SKM-1 treated with dmso at 0.1 percent for 144 hours (cell line): ENCODE data around the gene GRB10.
A peak's percentile ranks its signal among the peaks of the same experiment; 100 is the strongest.

ENCODE experiments used
- DNase-seq: peaks from one replicate; lab custom pipeline; 2025; ENCODE audit not compliant: unreplicated experiment; lab: John Stamatoyannopoulos, UW

Gene GRB10

GRCh38 chr7:50696810-50697582 lies 85.7 kb downstream of the GRB10 start:
- DNase-seq: peak; percentile 11

DNA sequence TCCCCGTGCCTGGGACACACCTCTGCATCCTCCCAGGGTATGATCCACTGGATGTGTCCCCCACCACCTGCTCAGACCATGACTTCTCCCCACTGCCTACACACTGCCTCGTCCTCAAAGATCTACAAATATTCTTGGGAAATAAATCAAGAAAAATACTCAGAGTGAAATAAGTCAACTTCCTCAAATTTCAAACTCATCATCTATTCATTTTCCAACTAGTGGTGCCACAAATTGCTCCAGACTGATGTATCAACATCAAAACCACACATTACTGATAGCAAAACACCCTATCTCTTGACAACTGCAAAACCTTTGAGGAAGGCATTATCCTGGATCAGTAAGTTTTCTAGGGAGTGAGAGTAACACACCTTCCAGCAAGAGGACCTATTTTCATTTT lies 87.7 kb downstream of the GRB10 start:
- DNase-seq: no peak

DNA sequence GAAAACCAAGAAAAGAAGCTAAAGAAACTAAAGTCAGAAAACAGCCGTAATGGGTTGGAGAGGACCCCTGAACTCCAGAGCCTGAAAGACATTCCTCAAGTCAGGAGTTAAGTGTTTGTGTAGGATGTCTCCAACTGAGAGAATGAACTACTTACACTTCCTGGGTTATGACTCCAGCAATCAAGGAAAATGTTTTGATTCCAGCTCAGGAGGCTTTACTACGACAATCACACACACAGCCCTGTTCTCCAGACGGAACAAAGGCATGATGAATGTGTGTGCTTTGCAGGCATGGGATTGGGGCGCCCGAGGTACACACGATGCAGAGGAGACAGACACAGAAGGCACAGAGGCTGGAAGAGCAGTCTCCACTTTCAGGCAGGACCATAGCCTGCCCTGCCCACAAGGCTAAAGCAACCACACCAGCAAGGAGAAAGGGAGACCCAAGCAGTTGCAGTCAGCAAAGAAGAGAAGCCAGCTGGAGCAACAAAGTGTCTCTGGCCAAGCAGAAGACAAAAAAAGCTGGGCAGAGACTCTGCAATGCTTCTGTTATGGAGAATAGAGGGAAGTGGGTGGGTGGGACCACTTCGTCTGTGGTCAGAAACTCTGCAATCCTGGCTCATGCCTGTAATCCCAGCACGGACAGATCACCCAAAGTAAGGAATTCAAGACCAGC lies 89.1 kb downstream of the GRB10 start:
- no peak for DNase-seq

GRCh38 chr7:50690541-50691011 lies 92.1 kb downstream of the GRB10 start:
- DNase-seq: no peak

DNA sequence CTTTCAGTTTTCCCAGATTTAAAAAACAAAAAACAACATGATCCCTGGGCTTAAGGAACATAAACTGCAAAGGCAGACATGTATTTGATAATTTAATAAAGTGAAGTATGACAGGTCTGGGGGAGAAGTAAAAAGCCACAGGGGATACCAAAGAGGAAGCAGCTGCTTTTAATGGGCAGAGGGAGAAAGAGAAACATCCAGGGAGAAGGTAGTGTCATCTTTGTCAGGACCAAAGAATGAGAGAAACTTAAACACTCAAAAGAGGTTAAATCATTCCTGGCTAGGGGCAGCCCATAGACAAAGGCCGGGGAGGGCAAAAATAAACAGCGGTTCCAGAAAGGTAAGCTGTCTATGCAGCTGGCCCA lies 94.5 kb downstream of the GRB10 start:
- DNase-seq: no peak

- no peak for DNase-seq
Measured at GRCh38 chr7:50687575-50688225, 95.0 kb downstream of the GRB10 start.

DNA sequence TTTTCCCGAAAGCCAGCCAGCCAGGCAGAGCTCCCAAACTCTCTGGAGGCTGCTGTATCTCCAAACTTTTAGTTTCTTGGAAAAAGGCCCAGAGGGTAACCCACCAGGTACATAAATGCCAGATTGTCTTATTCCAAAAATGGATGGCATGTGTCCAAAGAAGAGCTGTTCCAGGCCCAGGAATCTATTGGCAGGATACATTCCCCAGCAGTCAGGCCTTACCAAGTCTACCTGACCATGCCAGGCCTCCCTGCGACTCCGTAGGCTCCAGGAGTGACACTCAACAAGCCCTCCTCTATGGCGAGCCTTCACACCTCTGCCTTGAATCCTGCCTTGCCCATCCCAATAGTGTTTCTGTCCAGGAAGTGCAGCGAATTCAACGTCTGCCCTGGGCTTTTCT lies 95.6 kb downstream of the GRB10 start:
- DNase-seq: no peak

- no peak for DNase-seq
Measured at GRCh38 chr7:50685135-50686065, 97.3 kb downstream of the GRB10 start.

DNA sequence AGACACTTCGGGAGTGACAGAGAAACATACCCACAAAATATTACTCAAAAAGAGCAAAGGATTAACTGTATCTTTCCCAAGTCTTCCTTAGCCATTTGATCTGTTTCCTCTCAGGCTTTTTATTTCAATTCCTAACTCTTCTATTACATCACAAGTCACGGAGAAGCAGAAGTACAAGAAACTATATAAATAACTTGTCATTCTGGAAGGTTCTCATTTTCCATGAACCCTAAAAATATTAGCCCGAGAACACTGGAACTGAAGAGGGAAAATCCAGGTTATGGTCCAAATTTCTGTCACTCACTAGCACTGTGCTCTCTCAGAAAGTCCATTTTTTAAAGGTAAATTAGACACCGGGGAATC lies 98.0 kb downstream of the GRB10 start:
- no peak for DNase-seq

GRCh38 chr7:50684011-50684712 lies 98.5 kb downstream of the GRB10 start:
- DNase-seq: no peak

GRCh38 chr7:50682573-50682972 lies 100.1 kb downstream of the GRB10 start:
- DNase-seq: no peak

- DNase-seq: no peak
Measured at GRCh38 chr7:50682079-50682478, 100.6 kb downstream of the GRB10 start.

GRCh38 chr7:50681432-50682045 lies 101.2 kb downstream of the GRB10 start:
- DNase-seq: no peak

DNA sequence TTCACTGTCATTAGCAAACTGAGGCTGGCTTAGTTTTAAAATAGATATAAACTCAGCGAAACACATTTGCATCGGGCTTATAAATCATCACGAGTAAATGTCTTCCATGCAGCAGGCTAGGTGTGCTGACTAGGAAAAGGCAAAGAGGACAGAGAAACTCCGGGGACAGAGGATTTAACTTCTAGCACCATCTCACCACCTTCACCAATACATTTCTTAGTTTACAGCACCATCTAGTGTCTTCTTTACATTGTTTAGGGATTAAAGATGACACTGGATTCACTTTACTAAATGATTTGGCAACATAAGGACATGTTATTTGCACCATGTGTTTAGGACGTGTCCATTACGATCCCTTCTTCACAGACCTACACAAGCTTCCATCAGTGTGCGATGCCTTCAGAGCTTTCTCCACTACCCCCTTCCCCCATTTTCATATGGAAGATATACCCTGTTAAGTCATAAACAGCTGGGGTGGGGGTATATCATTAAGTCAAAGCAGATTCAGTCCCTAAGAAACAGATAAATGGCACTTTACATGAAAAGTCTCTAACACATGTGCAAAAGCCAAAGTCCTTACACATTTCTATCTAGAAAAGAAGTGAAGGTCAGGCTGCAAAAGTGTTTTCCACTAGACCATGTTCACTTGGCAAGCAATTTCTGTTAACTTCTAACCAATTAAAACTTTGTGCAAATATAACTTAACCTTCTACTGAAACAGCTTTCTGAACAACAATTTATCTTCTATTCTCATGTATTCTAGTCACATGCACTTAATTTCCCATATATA lies 103.3 kb downstream of the GRB10 start:
- DNase-seq: no peak

- DNase-seq: no peak
Measured at GRCh38 chr7:50678586-50678985, 104.1 kb downstream of the GRB10 start.

DNA sequence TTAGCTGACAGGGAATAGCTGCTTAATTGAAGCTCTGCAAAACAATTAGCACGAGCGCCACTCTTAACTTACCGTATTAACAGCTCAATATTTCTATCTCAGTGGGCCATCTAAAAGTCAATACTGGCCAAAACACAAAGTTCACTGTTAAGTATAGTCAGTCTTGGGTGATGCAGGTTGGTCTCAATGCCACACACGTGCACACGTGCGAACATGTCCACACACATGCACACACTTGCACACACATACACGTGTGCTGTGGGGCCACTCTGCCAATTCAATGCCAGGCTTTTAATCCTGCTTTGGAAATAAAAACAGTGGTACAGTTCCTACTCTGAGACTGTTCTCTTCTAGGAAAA lies 105.1 kb downstream of the GRB10 start:
- DNase-seq: no peak

GRCh38 chr7:50676740-50677637 lies 105.7 kb downstream of the GRB10 start:
- DNase-seq: no peak

GRCh38 chr7:50676079-50676478 lies 106.6 kb downstream of the GRB10 start:
- no peak for DNase-seq
